Measurements from ENCODE around the gene PDE4B. TPM values are rescaled to one million over a fixed set of nuclear protein-coding genes. Genes with fewer than 3 reads are reported as not detected.
"Not testable (repeated sequence)": the region's sequence is repeated elsewhere in the genome, so short reads cannot be mapped to it uniquely, and the experiment has no call there.

The PDE4B gene
- total RNA-seq, 3 donors from 2014 or later, result 8.0 to 207 (median 54.4) TPM

DNA sequence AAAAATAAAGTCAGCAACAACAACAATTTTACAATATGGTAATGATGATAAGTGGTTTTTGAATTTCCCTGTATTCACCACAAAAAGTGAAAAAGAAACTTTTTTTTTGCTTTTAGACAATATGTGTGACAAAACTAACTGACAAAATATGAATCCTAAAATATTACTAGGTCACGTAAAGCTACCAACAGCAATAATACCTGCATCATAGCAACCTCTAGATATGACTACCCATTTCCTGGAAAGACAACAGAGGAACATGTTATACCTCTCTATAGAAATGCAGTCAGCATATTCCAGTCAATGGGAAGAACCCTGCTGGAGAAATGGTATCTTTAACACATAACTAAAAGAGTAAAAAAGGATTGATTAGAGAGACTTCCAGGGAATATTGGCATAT is 73.7 kb downstream of the PDE4B start:
- no peak overlapping the region for H3K27ac ChIP-seq
- H3K9me3 ChIP-seq, result peaks cover 0 to 5% of the 10 kb centered on the region in 2 donors
- no peaks in the 10 kb centered on the region for H3K4me1 ChIP-seq
- H3K27me3 ChIP-seq, result no peaks in the 10 kb centered on the region
- no peak for DNase-seq (ENCODE audit: low spot score in 2 of 2)
- H3K4me3 ChIP-seq, result no peak overlapping the region
- intact Hi-C loops (cut with DNase I; ENCODE audit: low total_unique reads), result no loop called here
- no peaks in the 10 kb centered on the region for H3K36me3 ChIP-seq
- TF ChIP-seq CTCF (IDR thresholded peaks at IDR 0.05), result no peak
- TF ChIP-seq POLR2A (IDR thresholded peaks at IDR 0.05), result no peak
- no peak for TF ChIP-seq POLR2AphosphoS5 (IDR thresholded peaks at IDR 0.05)

DNA sequence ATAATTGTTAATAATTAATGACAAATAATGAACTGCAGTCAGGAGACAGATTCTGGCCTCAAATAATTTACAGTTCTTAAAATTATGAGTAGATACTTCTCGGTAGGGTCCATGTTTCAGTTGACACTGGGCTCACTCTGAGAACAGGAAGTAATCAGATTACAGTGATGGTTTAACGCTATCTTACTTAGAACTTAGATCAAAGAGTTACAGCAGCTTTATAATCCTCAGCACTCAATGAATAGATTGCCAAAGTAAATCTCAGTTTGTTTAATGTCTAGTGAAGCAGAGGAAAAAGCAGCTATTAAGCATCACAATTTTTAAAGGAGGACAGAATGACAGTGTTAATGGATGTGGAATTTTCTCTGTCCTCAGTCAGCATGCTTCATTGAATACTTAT is 79.6 kb downstream of the PDE4B start:
- intact Hi-C loops (cut with DNase I; ENCODE audit: low total_unique reads), result no loop called here
- Histone ChIP-seq H3K27ac (no peak overlapping the region), H3K9me3 (peaks cover 3 to 5% of the 10 kb centered on the region in 2 donors), H3K36me3 (no peaks in the 10 kb centered on the region), H3K27me3 (no peaks in the 10 kb centered on the region), H3K4me3 (no peak overlapping the region), H3K4me1 (no peaks in the 10 kb centered on the region)
- TF ChIP-seq POLR2AphosphoS5 (IDR thresholded peaks at IDR 0.05) (no peak), CTCF (IDR thresholded peaks at IDR 0.05) (no peak), POLR2A (IDR thresholded peaks at IDR 0.05) (no peak)
- no peak for DNase-seq (ENCODE audit: low spot score in 2 of 2)

DNA sequence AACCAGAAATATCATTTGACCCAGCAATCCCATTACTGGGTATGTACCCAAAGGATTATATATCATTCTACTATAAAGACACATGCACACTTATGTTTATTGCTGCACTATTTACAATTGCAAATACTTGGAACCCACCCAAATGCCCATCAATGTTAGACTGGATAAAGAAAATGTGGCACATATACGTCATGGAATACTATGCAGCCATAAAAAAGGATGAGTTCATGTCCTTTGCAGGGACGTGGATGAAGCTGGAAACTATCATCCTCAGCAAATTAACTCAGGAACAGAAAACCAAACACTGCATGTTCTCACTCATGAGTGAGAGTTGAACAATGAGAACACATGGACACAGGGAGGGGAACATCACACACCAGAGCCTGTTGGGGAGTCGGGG is 85.6 kb downstream of the PDE4B start:
- H3K27ac ChIP-seq; DNase-seq (ENCODE audit: low spot score in 2 of 2); H3K36me3 ChIP-seq; H3K4me1 ChIP-seq; H3K4me3 ChIP-seq; intact Hi-C loops (cut with DNase I; ENCODE audit: low total_unique reads); H3K9me3 ChIP-seq; H3K27me3 ChIP-seq: not testable (repeated sequence)

DNA sequence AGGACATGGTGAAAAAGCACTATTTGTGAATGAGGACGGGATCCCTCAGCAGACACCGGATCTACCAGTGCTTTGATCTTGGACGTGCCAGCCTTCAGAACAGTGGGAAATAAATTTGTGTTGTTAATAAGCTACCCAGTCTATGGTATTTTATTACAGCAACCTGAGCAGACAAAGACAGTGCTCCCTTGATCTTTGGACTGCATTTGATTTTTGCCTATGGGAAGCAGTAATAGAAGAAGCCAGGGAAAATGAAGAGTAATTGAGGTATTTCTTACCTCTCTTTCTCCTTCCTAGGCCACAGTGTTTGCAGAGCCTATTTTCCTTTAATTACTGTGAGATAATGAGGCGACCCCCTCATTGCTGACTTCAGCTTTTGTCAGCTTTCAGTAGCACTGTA is 87.9 kb downstream of the PDE4B start:
- intact Hi-C loops (cut with DNase I; ENCODE audit: low total_unique reads), result no loop called here
- Histone ChIP-seq H3K27me3 (no peaks in the 10 kb centered on the region), H3K4me1 (no peaks in the 10 kb centered on the region), H3K36me3 (no peaks in the 10 kb centered on the region), H3K27ac (no peak overlapping the region), H3K4me3 (no peak overlapping the region), H3K9me3 (peaks cover 3 to 5% of the 10 kb centered on the region in 2 donors)
- DNase-seq (ENCODE audit: low spot score in 2 of 2), result no peak
- TF ChIP-seq POLR2AphosphoS5 (IDR thresholded peaks at IDR 0.05) (no peak), CTCF (IDR thresholded peaks at IDR 0.05) (no peak), POLR2A (IDR thresholded peaks at IDR 0.05) (no peak)

GRCh38 chr1:65881067-65881594 is 88.4 kb downstream of the PDE4B start:
- Histone ChIP-seq H3K9me3 (peaks cover 3 to 5% of the 10 kb centered on the region in 2 donors), H3K36me3 (no peaks in the 10 kb centered on the region), H3K27ac (no peak overlapping the region), H3K4me1 (no peaks in the 10 kb centered on the region), H3K4me3 (no peak overlapping the region), H3K27me3 (no peaks in the 10 kb centered on the region)
- DNase-seq (ENCODE audit: low spot score in 2 of 2), result no peak
- TF ChIP-seq CTCF (IDR thresholded peaks at IDR 0.05) (no peak), POLR2A (IDR thresholded peaks at IDR 0.05) (no peak), POLR2AphosphoS5 (IDR thresholded peaks at IDR 0.05) (no peak)
- intact Hi-C loops (cut with DNase I; ENCODE audit: low total_unique reads), result no loop called here

GRCh38 chr1:65882076-65882475 is 89.4 kb downstream of the PDE4B start:
- no peak overlapping the region for H3K27ac ChIP-seq
- peaks cover under 1 to 3% of the 10 kb centered on the region in 2 donors for H3K9me3 ChIP-seq
- intact Hi-C loops (cut with DNase I; ENCODE audit: low total_unique reads), result no loop called here
- no peaks in the 10 kb centered on the region for H3K4me1 ChIP-seq
- no peaks in the 10 kb centered on the region for H3K36me3 ChIP-seq
- no peak for DNase-seq (ENCODE audit: low spot score in 2 of 2)
- TF ChIP-seq POLR2AphosphoS5 (IDR thresholded peaks at IDR 0.05) (no peak), POLR2A (IDR thresholded peaks at IDR 0.05) (no peak), CTCF (IDR thresholded peaks at IDR 0.05) (no peak)
- H3K4me3 ChIP-seq, result no peak overlapping the region
- H3K27me3 ChIP-seq, result no peaks in the 10 kb centered on the region
